ENCODE results near the gene SORCS2.

SORCS2 gene

GRCh38 chr4:7342223-7343080 is 150.1 kb downstream of the SORCS2 start (continued):
- TF ChIP-seq ZNF777 (tag by site-specific recombination; IDR thresholded peaks at IDR 0.05; ENCODE audit: borderline replicate concordance): no peak
- TF ChIP-seq ZNF639 (tag by site-specific recombination; IDR thresholded peaks at IDR 0.05): no peak
- no peak for TF ChIP-seq ZNF16 (tag by site-specific recombination; IDR thresholded peaks at IDR 0.05; ENCODE audit: low read depth)
- no peak for TF ChIP-seq ZNF645 (tag by site-specific recombination; IDR thresholded peaks at IDR 0.05)
- TF ChIP-seq OSR2 (tag by site-specific recombination; IDR thresholded peaks at IDR 0.05): no peak
- TF ChIP-seq ZFP3 (tag by site-specific recombination; IDR thresholded peaks at IDR 0.05; ENCODE audit: low read depth): no peak

- no peak overlapping the region for H3K4me3 ChIP-seq (ENCODE audit: low read depth, low read length)
- ChIA-PET CTCF (no interaction called here), POLR2A (no interaction called here)
Observed at GRCh38 chr4:7343081-7343655, 150.8 kb downstream of the SORCS2 start.

GRCh38 chr4:7343950-7344349 is 151.6 kb downstream of the SORCS2 start:
- Histone ChIP-seq H3K27ac (ENCODE audit: extremely low read depth, low read depth, low read length) (no peak overlapping the region), H3K4me1 (ENCODE audit: control insufficient read depth, insufficient read depth, low read length) (no peaks in the 10 kb centered on the region), H3K36me3 (ENCODE audit: control insufficient read depth in 2 of 2, insufficient read depth in 1 of 2, low read length in 2 of 2) (no peaks in the 10 kb centered on the region), H3K9me3 (ENCODE audit: control insufficient read depth, insufficient read depth, low read depth, low read length) (no peaks in the 10 kb centered on the region), H3K4me3 (ENCODE audit: low read depth, low read length) (no peak overlapping the region)
- POLR2A ChIA-PET: no interaction called here
- TF ChIP-seq ZNF654 (tag by site-specific recombination; IDR thresholded peaks at IDR 0.05; ENCODE audit: low read depth) (no peak), PRDM6 (tag by site-specific recombination; IDR thresholded peaks at IDR 0.05) (no peak), SP7 (tag by site-specific recombination; IDR thresholded peaks at IDR 0.05) (no peak), KLF7 (tag by site-specific recombination; IDR thresholded peaks at IDR 0.05; ENCODE audit: borderline replicate concordance) (no peak), ZNF514 (tag by site-specific recombination; IDR thresholded peaks at IDR 0.05) (no peak), ZNF701 (tag by site-specific recombination; IDR thresholded peaks at IDR 0.05) (no peak), YY1 (tag by site-specific recombination; IDR thresholded peaks at IDR 0.05) (no peak), ZNF366 (tag by site-specific recombination; conservative IDR thresholded peaks at IDR 0.05) (no peak), ZNF777 (tag by site-specific recombination; IDR thresholded peaks at IDR 0.05; ENCODE audit: borderline replicate concordance) (no peak)
- CTCF ChIA-PET: no interaction called here

More at GRCh38 chr4:7343081-7343655, 150.8 kb downstream of the SORCS2 start:
- no peak overlapping the region for H3K27ac ChIP-seq (ENCODE audit: extremely low read depth, low read depth, low read length)
- no peaks in the 10 kb centered on the region for H3K4me1 ChIP-seq (ENCODE audit: control insufficient read depth, insufficient read depth, low read length)
- no peaks in the 10 kb centered on the region for H3K9me3 ChIP-seq (ENCODE audit: control insufficient read depth, insufficient read depth, low read depth, low read length)
- H3K36me3 ChIP-seq (ENCODE audit: control insufficient read depth in 2 of 2, insufficient read depth in 1 of 2, low read length in 2 of 2): no peaks in the 10 kb centered on the region
- no peak for TF ChIP-seq INSM2 (tag by site-specific recombination; IDR thresholded peaks at IDR 0.05)
- no peak for TF ChIP-seq GLI4 (tag by site-specific recombination; IDR thresholded peaks at IDR 0.05)
- TF ChIP-seq ZNF791 (tag by site-specific recombination; IDR thresholded peaks at IDR 0.05): no peak

All from HEK293 (cell line).